Measurements from ENCODE around the gene BTBD1. TPM values are rescaled to one million over a fixed set of nuclear protein-coding genes. Genes with fewer than 3 reads are reported as not detected.
A peak's percentile ranks its signal among the peaks of the same experiment; 100 is the strongest.

BTBD1 gene
- total RNA-seq, 1 experiment from 2014 or later: 80.0 TPM

GRCh38 chr15:82985688-82986441 is 81.2 kb downstream of the BTBD1 start, which contains the start of gene RAMAC:
RAMAC (plus strand) TSS chr15:82986210; CDS start chr15:82989019, 2,809 bp downstream.
- ChIA-PET CTCF (interaction anchor here (1.0 to 1.5 kb wide), 2 partner anchors 25 to 136 kb away, joined by 4 to 7 read pairs; no protein-coding TSS in a partner anchor), RAD21 (ENCODE audit: low non-redundant PET in 1 of 2, low total read pairs in 2 of 2, uncharacterized antibody in 2 of 2, unreplicated experiment in 2 of 2) (no interaction called here), POLR2A (interaction anchor here (1.0 to 1.3 kb wide), 2 partner anchors 42 to 446 kb away, joined by 3 to 4 read pairs; partner anchors contain the start of gene RPS17)
- Histone ChIP-seq H3K9me3 (ENCODE audit: control insufficient read depth in 1 of 2, insufficient read depth in 1 of 2, low read depth in 1 of 2, low read length in 2 of 2) (no peaks in the 10 kb centered on the region), H3K27me3 (ENCODE audit: insufficient read depth, low read length) (no peaks in the 10 kb centered on the region), H3K36me3 (ENCODE audit: control insufficient read depth in 1 of 2, insufficient read depth in 2 of 2, low read length in 2 of 2) (peaks cover 7 to 16% of the 10 kb centered on the region in 2 experiments; a peak in 2 of 4 replicates), H4K20me1 (ENCODE audit: insufficient read depth) (no peaks in the 10 kb centered on the region), H3K9me2 (ENCODE audit: insufficient read depth) (no peaks in the 10 kb centered on the region), H3K9ac (ENCODE audit: low read length) (peak within 1 kb of the TSS; percentile 87), H3K27ac (ENCODE audit: low read depth, low read length) (peak within 1 kb of the TSS; percentile 65), H3K4me3 (replicated peaks in 1 of 2; ENCODE audit: low read depth in 1 of 2, low read length in 2 of 2) (peak within 1 kb of the TSS; percentile 87 to 99), H3K4me2 (ENCODE audit: low read length) (peak within 1 kb of the TSS; percentile 71), H3K4me1 (ENCODE audit: control insufficient read depth in 1 of 2, insufficient read depth in 2 of 2, low read length in 2 of 2) (peaks cover 7 to 17% of the 10 kb centered on the region in 2 experiments), H3K79me2 (ENCODE audit: insufficient read depth, low read length) (peaks cover 24% of the 10 kb centered on the region), H2AFZ (ENCODE audit: low read depth, low read length, poor library complexity, severe bottlenecking) (peak within 1 kb of the TSS; percentile 74)
- DNase-seq (ENCODE audit: low read depth, low spot score) (peak; percentile 92), ATAC-seq (peak; percentile 96)
- intact Hi-C loops (cut with micrococcal nuclease): loop anchor here (5.0 kb wide), 2 partner anchors 139 to 234 kb away; no protein-coding TSS in a partner anchor
- TSS peak; percentile 74 for BruUV-seq (replicated peaks)
- no peak for TF ChIP-seq YY1 (IDR thresholded peaks at IDR 0.05; ENCODE audit: extremely low read depth, insufficient replicate concordance, low read depth, low read length)
- no peak for TF ChIP-seq CTCF (IDR thresholded peaks at IDR 0.05 in 2 of 3, conservative IDR thresholded peaks at IDR 0.05 in 1 of 3; ENCODE audit: borderline replicate concordance in 1 of 3, insufficient read depth in 1 of 3, low read depth in 2 of 3, low read length in 2 of 3)
- TF ChIP-seq CBX3 (IDR thresholded peaks at IDR 0.05; ENCODE audit: low read depth): no peak
- TF ChIP-seq ZBTB33 (IDR thresholded peaks at IDR 0.05; ENCODE audit: extremely low read depth, insufficient replicate concordance, low read length): peak; percentile 93
- no peak for TF ChIP-seq FOSL1 (IDR thresholded peaks at IDR 0.05; ENCODE audit: low read depth)
- TF ChIP-seq ELF1 (IDR thresholded peaks at IDR 0.05; ENCODE audit: borderline replicate concordance, low read depth): peak; percentile 23; the same call in 1 of the 2 replicates
- TF ChIP-seq ATF3 (IDR thresholded peaks at IDR 0.05): no peak
- no peak for TF ChIP-seq RAD21 (IDR thresholded peaks at IDR 0.05; ENCODE audit: low read depth)
- TF ChIP-seq ZFX (IDR thresholded peaks at IDR 0.05): no peak
- TF ChIP-seq SRF (IDR thresholded peaks at IDR 0.05; ENCODE audit: low read depth): no peak
- no peak for TF ChIP-seq ZNF274 (IDR thresholded peaks at IDR 0.05; ENCODE audit: low read depth, low read length)
- no peak for TF ChIP-seq REST (IDR thresholded peaks at IDR 0.05; ENCODE audit: low read depth)
- no peak for TF ChIP-seq EGR1 (IDR thresholded peaks at IDR 0.05; ENCODE audit: low read depth)
- TF ChIP-seq EZH2 (IDR thresholded peaks at IDR 0.05): no peak
- TF ChIP-seq EZH2phosphoT487 (IDR thresholded peaks at IDR 0.05; ENCODE audit: borderline replicate concordance): no peak
- TF ChIP-seq TCF7L2 (IDR thresholded peaks at IDR 0.05; ENCODE audit: borderline replicate concordance, extremely low read depth, insufficient read depth, insufficient read length): peak; percentile 45
- TF ChIP-seq POLR2A (IDR thresholded peaks at IDR 0.05; ENCODE audit: borderline replicate concordance, extremely low read depth, insufficient read depth, insufficient read length): no peak
- peak; percentile 91 for TF ChIP-seq MAX (IDR thresholded peaks at IDR 0.05)

Measured in HCT116 (cell line).